Astrocyte of the spinal cord (primary cell): ENCODE results near the gene NPY.

ENCODE experiments used
- DNase-seq: peaks from one replicate; pipeline ENCODE4 v3.0.0; 2011; ENCODE audit warnings: low read depth, low spot score
- H3K4me3 ChIP-seq: 2 replicates; pipeline ENCODE4 v1.5.1; 2011; ENCODE audit warnings: low read depth, mild to moderate bottlenecking, low read length, moderate library complexity
- in situ Hi-C: cut with HindIII; loops from 2 replicates; pipeline ENCODE4 v1.10.0; 2017; ENCODE audit warnings: low sequenced_read_pairs
- TF ChIP-seq, protein P1 (sequence below): IDR thresholded peaks from 2 replicates; pipeline ENCODE4 v1.5.1; 2012; ENCODE audit warnings: low read depth, mild to moderate bottlenecking, low read length, inconsistent platforms

Gene NPY

DNA sequence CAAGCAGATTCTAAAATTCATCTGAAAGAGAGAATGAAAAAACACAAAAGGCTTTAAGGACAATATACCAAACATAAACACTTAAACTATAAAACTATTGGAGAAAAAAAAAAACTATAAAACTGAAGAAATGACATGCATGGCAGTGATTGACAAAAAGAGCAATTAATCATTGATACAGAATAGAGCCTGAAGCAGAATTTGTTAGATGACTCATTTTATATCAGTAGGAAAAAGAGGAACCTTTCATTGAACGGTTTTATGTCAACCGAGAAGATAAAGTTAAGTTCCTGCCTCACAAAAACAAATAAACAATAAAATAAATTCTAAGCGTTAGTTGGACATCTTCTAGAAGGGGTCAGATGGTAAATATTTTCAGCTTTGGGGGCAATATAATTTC, 23.3 kb downstream of the NPY start:
- no peak for DNase-seq
- in situ Hi-C loops = no loop called here
- TF ChIP-seq, protein P1, sequence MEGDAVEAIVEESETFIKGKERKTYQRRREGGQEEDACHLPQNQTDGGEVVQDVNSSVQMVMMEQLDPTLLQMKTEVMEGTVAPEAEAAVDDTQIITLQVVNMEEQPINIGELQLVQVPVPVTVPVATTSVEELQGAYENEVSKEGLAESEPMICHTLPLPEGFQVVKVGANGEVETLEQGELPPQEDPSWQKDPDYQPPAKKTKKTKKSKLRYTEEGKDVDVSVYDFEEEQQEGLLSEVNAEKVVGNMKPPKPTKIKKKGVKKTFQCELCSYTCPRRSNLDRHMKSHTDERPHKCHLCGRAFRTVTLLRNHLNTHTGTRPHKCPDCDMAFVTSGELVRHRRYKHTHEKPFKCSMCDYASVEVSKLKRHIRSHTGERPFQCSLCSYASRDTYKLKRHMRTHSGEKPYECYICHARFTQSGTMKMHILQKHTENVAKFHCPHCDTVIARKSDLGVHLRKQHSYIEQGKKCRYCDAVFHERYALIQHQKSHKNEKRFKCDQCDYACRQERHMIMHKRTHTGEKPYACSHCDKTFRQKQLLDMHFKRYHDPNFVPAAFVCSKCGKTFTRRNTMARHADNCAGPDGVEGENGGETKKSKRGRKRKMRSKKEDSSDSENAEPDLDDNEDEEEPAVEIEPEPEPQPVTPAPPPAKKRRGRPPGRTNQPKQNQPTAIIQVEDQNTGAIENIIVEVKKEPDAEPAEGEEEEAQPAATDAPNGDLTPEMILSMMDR = no peak
- no peak overlapping the region for H3K4me3 ChIP-seq

DNA sequence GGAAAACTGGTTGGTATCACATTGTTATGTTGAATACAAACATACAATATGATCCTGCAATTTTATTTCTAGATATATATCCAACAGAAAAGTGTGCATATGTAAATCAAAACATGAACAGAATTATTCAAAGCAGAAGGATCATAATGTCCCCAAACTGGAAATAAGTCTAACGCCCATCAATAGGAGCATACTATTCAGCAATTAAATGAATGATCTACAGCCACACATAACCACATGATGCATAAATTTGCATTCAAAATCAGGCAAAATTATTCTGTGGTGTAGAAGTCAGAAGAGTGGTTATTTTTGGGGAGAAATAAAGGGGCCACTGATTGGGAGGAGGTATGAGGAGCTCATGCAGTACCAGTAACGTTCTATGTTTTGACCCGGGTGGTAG, 28.6 kb downstream of the NPY start:
- H3K4me3 ChIP-seq = no peak overlapping the region
- in situ Hi-C loops = no loop called here
- no peak for DNase-seq
- TF ChIP-seq, protein P1 = no peak

DNA sequence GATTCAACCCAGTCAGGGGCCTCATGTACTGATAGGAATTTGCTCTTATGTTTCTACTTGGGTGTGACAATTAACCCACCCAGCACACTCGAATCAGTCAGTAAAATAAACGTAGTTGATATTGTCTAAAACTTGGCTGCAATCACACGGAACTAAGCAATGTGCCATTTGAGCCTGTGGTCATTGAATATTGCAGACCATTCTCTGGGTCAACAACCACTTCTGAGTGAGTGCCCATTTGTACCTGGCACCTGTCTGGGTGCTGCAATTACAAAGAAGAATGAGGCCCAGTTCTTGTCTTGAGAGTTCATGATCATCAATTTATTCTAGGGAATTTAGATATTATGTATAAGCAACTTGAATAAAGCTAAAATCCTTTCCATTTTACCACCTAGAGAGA, 29.8 kb downstream of the NPY start:
- in situ Hi-C loops = no loop called here
- H3K4me3 ChIP-seq = no peak overlapping the region
- TF ChIP-seq, protein P1 = no peak
- no peak for DNase-seq

DNA sequence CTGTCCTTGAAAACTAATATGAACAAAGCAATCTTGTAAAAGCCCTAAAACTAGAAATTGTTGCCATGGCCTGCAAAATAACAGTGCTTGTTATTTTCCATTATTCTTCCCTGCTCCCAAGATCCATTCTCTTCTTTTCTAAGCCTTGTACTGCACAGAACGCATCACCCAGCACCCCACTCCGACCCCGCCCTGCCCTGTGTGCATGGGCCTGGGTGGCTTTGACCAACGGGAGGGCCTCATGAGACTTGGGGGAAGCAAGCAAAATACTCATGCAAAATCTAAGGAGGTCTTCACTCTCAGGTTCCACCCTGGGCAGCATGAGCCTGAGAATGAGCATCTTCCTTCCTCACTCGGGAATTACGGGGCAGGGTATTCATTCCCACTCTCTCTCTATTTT, 32.4 kb downstream of the NPY start:
- in situ Hi-C loops = no loop called here
- no peak overlapping the region for H3K4me3 ChIP-seq
- DNase-seq = no peak
- TF ChIP-seq, protein P1 = no peak

DNA sequence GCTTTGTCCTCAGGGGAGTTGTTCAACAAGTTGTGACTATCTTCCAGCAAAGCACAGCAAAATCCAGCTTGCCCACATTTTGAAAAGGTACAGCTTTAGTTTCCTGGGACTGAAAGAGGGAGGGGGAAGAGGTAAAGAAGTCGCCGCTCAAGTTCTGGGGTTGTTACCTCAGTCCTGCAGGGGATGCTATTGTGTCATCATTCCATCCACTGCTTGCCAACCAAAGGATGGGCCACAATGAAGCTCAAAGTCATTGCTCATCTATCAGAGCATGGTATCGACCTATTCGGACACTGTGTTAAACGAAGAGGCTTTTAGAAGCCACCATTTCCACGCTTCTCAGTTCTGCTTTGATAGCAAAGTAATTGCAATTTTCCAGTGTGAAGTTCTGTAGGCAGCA, 34.3 kb downstream of the NPY start:
- in situ Hi-C loops = no loop called here
- TF ChIP-seq, protein P1 = peak; percentile 6
- no peak overlapping the region for H3K4me3 ChIP-seq
- DNase-seq = no peak

DNA sequence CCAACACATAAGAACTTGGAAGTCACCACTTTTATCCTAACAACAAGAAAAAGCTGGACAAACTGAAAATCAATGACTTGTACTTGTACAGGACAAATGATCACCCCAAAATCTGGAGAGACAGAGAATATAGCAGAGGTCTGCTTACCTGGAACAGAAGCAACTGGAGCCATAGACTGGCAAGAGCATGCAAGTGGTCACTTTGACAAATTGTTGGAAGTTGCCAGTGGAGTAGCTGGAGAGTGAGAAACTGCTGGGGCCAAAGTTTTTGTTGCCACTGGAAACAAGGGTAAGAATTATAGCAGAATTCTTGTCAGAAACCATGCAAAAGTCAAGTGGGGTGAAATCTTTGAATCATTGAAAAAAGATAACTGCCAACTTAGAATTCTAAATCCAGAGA, 35.2 kb downstream of the NPY start:
- no peak overlapping the region for H3K4me3 ChIP-seq
- DNase-seq = no peak
- TF ChIP-seq, protein P1 = no peak
- in situ Hi-C loops = no loop called here

DNA sequence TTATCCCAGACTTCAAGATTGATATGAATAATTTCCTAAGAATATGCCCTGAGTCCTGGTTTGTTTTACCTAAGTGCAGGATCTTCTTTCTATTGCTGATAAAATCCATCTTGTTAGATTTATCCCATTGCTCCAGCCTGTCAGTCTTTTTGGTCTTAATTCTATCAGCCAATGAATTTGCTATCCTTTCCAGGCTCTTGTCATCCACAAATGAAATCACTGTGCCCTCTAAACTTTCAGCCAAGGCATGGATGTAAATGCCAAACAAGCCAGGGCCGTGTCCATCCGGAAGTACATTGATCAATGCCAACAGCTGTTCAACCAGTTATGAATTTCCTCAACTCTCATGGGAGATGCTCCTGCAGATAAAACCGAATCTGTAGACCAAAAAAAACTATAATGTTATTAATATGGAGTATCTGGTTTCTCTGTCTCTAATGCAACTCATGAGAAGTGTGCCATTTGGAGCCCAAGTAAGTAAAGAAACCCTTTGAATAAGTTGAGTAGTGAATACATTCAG, 40.0 kb downstream of the NPY start:
- TF ChIP-seq, protein P1 = no peak
- no peak for DNase-seq
- no peak overlapping the region for H3K4me3 ChIP-seq
- in situ Hi-C loops = no loop called here
